GM21619 (cell line): Measurements from ENCODE around the gene MAPK4.
A peak's percentile ranks its signal among the peaks of the same experiment; 100 is the strongest.
"Not testable (repeated sequence)": the region's sequence is repeated elsewhere in the genome, so short reads cannot be mapped to it uniquely, and the experiment has no call there.

Experiments used
- ATAC-seq: cut with Tn5 transposase; IDR thresholded peaks from one replicate; pipeline ENCODE4 v1.9.1; 2021; ENCODE audit not compliant: unreplicated experiment

MAPK4 gene

DNA sequence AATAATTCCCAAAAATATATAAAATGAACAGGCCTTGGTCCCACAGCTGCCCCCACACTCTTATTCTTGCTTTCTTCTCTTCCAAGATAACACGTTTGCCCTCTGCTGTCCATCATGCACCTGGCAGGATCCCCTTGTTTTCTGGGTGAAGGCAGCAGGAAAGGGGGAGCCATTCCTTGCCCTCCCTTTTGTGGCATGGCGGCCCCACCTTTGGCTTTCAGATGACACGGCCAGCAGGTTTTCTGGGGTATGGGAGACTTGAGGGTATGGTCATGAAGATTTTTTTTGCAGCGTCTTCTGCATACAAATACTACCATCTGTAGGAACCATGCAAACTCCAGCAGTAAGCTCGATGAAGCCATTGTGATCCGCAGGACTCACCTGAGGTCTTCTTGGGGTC is 118.8 kb downstream of the MAPK4 start:
- ATAC-seq = no peak

- ATAC-seq = no peak
Observed at GRCh38 chr18:50679056-50679455, 119.2 kb downstream of the MAPK4 start.

GRCh38 chr18:50679656-50680055 is 119.8 kb downstream of the MAPK4 start:
- ATAC-seq = no peak

- no peak for ATAC-seq
Observed at GRCh38 chr18:50680966-50681365, 121.1 kb downstream of the MAPK4 start.

GRCh38 chr18:50682852-50683251 is 123.0 kb downstream of the MAPK4 start:
- no peak for ATAC-seq

DNA sequence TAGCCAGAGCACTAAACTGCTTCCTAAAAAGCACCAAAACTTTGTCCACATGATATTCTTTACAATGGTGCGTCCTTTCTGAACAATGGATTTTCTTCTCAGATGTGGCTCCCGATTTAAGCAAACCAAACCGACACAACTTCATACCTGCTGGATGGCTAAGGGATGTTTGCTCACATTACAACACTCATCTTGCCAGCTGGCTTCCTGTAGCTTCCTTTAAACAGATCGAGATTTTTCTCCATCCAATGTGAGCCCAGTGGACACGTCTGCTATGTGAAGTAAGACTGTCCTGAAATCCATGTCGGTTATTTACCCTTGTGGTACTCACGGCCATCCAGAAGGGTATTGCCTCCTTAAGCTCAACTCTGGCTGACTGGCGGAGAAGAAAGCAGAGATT is 126.5 kb downstream of the MAPK4 start:
- ATAC-seq = no peak

DNA sequence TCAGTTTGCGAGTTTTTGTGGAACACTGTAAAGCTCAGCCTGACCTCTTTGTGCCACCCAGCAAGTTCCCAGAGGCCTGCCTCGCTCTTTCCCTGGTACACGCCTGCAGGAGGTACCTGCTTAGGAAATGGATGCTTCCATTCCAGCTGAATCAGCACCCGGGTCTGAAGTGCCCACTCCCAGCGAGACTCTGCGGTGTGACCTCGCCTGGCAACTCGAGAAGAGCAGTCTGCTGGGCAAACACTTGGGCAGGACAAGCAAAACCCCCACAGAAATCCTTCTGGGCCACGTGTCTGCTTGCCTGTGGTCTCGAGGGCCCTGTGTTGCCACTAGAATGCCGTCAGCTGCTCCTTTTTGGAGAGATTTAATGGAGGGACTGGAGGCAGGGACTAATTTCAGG is 127.6 kb downstream of the MAPK4 start:
- no peak for ATAC-seq

- no peak for ATAC-seq
Observed at GRCh38 chr18:50689578-50689977, 129.7 kb downstream of the MAPK4 start.

GRCh38 chr18:50694147-50694546 is 134.3 kb downstream of the MAPK4 start:
- no peak for ATAC-seq

- no peak for ATAC-seq
Observed at GRCh38 chr18:50695431-50696176, 135.7 kb downstream of the MAPK4 start.

DNA sequence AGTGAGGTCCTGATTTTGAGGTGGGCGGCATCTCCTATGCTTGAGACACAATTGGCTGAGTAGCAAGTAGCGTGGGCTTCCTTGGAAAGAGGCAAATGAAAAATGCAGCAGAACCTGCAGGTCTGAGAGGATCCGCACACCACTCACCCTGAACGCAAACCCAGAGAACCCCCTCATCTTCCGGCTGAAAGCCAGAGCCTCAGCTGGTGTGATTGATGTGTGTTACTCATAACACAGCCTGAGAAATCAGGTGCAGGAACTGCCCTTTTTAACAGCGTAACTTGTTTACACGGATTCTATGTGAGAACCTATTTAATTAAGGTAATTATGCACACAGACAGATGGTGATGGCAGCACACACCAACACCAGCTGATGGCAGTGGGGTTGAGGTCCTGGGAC is 136.5 kb downstream of the MAPK4 start:
- ATAC-seq = peak; percentile 22

DNA sequence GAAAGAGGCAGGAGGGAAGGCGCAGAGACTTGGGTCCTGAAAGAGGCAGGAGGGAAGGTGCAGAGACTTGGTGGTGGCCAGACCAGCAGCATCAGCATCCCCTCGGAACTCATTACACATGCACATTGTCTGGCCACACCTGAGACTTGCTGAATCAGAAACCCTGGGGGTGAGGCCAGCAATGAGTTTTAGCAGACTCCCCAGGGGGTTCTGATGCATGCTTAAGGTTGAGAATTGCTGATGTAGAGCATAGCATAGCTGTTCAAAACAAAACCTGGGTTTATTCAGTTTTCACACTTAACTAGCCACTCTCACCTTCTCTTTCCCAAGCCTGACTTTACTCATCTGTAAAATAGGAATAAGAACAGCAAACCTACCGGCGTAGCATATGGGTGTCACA is 137.0 kb downstream of the MAPK4 start:
- peak; percentile 88 for ATAC-seq

- peak; percentile 40 for ATAC-seq
Observed at GRCh38 chr18:50697509-50697908, 137.6 kb downstream of the MAPK4 start.

GRCh38 chr18:50700245-50701165 is 140.6 kb downstream of the MAPK4 start:
- no peak for ATAC-seq

- no peak for ATAC-seq
Observed at GRCh38 chr18:50704357-50704940, 144.6 kb downstream of the MAPK4 start.

DNA sequence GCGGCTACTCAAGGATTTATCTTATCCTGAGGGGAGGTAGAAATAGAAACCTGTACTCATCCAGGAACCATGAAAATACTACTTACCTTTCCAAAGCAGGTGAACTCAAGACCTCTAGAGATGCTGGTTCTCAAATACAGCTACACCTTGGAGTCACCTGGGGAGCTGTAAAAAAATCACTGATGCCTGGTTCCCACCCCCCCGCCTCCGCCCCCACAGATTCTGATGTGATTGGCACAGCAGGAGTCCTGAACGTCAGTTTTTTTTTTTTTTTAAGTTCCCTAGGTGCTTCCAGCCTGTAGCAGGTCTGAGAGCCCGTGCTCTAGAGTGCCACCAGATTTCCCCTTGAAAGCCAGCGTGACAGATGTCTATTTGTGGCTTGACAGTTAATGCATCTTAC is 146.3 kb downstream of the MAPK4 start:
- no peak for ATAC-seq

- no peak for ATAC-seq
Observed at GRCh38 chr18:50706651-50707050, 146.8 kb downstream of the MAPK4 start.

GRCh38 chr18:50707297-50707696 is 147.4 kb downstream of the MAPK4 start:
- ATAC-seq = not testable (repeated sequence)

DNA sequence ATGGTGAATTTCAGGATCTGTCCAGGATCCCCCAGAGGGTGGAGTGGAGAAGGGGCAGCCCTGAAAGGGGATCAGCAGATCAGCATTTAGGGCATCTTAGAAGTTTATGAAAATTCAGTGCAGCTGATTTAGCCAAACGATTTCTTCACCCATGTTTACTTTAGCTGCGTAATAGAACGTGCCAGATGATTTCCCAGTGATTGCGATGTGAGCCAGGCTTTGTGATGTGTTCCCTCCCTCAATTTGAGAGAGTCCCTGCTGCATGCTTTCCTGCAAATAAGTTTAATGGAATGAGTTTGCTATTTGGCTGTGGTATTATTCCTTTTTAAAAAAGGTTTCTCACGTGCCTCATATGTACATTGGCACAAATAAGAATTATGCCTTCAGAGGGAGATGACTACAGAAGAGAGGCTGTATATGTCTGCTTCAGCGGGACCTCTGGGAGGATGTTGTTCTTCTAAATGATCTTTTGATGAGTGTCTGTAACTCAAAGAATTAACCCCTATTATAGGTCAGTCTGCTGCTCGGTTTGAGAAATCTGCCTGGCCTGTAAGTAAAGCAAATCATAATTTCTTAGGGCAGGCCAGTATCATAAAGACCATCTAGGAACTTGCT is 148.1 kb downstream of the MAPK4 start:
- ATAC-seq = no peak

GRCh38 chr18:50709193-50709592 is 149.3 kb downstream of the MAPK4 start:
- no peak for ATAC-seq

DNA sequence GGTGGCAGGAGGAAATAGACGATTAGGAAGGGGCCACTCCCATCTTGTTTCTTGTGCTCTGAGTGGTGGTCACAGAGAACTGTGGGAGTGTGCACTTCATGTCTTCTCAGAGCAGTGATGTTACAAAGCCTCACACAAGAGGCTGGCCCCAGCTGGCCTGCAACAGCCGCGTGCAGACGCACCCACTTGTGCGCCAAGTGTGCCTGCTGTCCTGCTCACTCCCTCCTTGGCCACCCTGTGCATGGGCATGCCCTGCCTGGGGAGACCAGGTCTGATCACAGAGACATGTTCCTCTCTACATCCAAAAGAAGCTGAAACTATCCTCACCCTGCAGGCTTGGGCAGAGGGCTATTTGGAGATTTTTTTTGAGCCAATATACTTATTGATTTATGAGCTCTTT is 151.5 kb downstream of the MAPK4 start:
- no peak for ATAC-seq
